ENCODE data around the gene TP73.

GRCh38 chr1:3616861-3617260, 35.5 kb upstream of the TP73 start:
- no peak for TF ChIP-seq CTCF (conservative IDR thresholded peaks at IDR 0.05; ENCODE audit: low read depth, low read length)
- no peak for TF ChIP-seq EZH2 (IDR thresholded peaks at IDR 0.05; ENCODE audit: borderline replicate concordance, low read depth, low read length, poor library complexity, severe bottlenecking)

Measured in A673 (cell line).